GM23338 (cell line): Measurements from ENCODE around the gene FBP1. TPM values are rescaled to one million over a fixed set of nuclear protein-coding genes. Genes with fewer than 3 reads are reported as not detected.

Experiments
- ATAC-seq: fragments of 200-7000 bp; cut with Tn5 transposase; 3 replicates; pipeline ENCODE4 v1.9.1; 2020
- DNase-seq: peaks from one replicate; pipeline ENCODE4 v3.0.0-alpha.2; 2015; ENCODE audit warnings: low spot score
- H2AFZ ChIP-seq: fragments of 200-600 bp; sonication (generic); 2 replicates; pipeline ENCODE4 v1.8.0; 2016; ENCODE audit warnings: antibody characterized with exemption, mild to moderate bottlenecking, moderate library complexity
- H3F3A ChIP-seq: fragments of 200-600 bp; sonication (generic); replicated peaks from 2 replicates; pipeline ENCODE4 v1.8.0; 2017; ENCODE audit warnings: antibody characterized with exemption, mixed run types, low read depth
- H3K27ac ChIP-seq: fragments of 200-600 bp; sonication (generic); 2 replicates; pipeline ENCODE4 v1.6.1; 2016; ENCODE audit warnings: low read depth
- H3K27me3 ChIP-seq: fragments of 200-600 bp; sonication (generic); 2 replicates; pipeline ENCODE4 v1.8.0; 2016; ENCODE audit warnings: mild to moderate bottlenecking, mixed run types, moderate library complexity; ENCODE audit not compliant: insufficient read depth
- H3K36me3 ChIP-seq: fragments of 200-600 bp; sonication (generic); 2 replicates; pipeline ENCODE4 v1.8.0; 2016; ENCODE audit warnings: mild to moderate bottlenecking; ENCODE audit not compliant: insufficient read depth
- H3K4me1 ChIP-seq: fragments of 200-600 bp; sonication (generic); 2 replicates; pipeline ENCODE4 v1.8.0; 2016; ENCODE audit warnings: mild to moderate bottlenecking, moderate library complexity; ENCODE audit not compliant: insufficient read depth
- H3K4me2 ChIP-seq: fragments of 200-600 bp; sonication (generic); 2 replicates; pipeline ENCODE4 v1.7.1; 2017; ENCODE audit warnings: mixed run types
- H3K4me3 ChIP-seq: fragments of 200-600 bp; sonication (generic); 2 replicates; pipeline ENCODE4 v1.6.1; 2016; ENCODE audit warnings: mixed run types
- H3K79me2 ChIP-seq: fragments of 200-600 bp; sonication (generic); replicated peaks from 2 replicates; pipeline ENCODE4 v1.8.0; 2017; ENCODE audit warnings: mild to moderate bottlenecking; ENCODE audit not compliant: insufficient read depth
- H3K9me2 ChIP-seq: fragments of 200-600 bp; sonication (generic); 2 replicates; pipeline ENCODE4 v1.8.0; 2017; ENCODE audit not compliant: insufficient read depth
- H4K20me1 ChIP-seq: fragments of 200-600 bp; sonication (generic); replicated peaks from 2 replicates; pipeline ENCODE4 v1.8.0; 2017; ENCODE audit warnings: mild to moderate bottlenecking; ENCODE audit not compliant: insufficient read depth
- H3K27ac Mint-ChIP-seq: 2 replicates; pipeline ENCODE4 v1.8.0; 2020; ENCODE audit warnings: inconsistent platforms, mild to moderate bottlenecking, moderate library complexity, mixed read lengths
- H3K27me3 Mint-ChIP-seq: 3 replicates; pipeline ENCODE4 v1.8.0; 2022; ENCODE audit warnings: low read depth, mild to moderate bottlenecking, moderate library complexity, mixed read lengths, inconsistent platforms; ENCODE audit not compliant: insufficient read depth, poor library complexity
- H3K36me3 Mint-ChIP-seq: 3 replicates; pipeline ENCODE4 v1.8.0; 2021; ENCODE audit warnings: low read depth, mild to moderate bottlenecking, inconsistent platforms, moderate library complexity, mixed read lengths
- H3K4me1 Mint-ChIP-seq: 3 replicates; pipeline ENCODE4 v1.8.0; 2020; ENCODE audit warnings: mild to moderate bottlenecking, inconsistent platforms, mixed read lengths
- H3K4me3 Mint-ChIP-seq: 3 replicates; pipeline ENCODE4 v1.8.0; 2021; ENCODE audit warnings: moderate library complexity, mild to moderate bottlenecking, inconsistent platforms, mixed read lengths
- H3K9me3 Mint-ChIP-seq: 3 replicates; pipeline ENCODE4 v1.8.0; 2020; ENCODE audit warnings: moderate library complexity, mild to moderate bottlenecking, inconsistent platforms, mixed read lengths
- CREB1 ChIP-seq: fragments of 250-450 bp; sonication (Bioruptor Pico); IDR thresholded peaks from 2 replicates; pipeline ENCODE4 v1.5.0; 2020; ENCODE audit warnings: low read depth, mild to moderate bottlenecking, moderate library complexity
- CTCF ChIP-seq, 2 experiments: fragments of 200-600 bp in 1 of 2; sonication (generic) in 1 of 2; conservative IDR thresholded peaks; 2 replicates each; pipeline versions ENCODE4 v1.5.1 to v1.6.1; 2016 to 2017; ENCODE audit warnings: antibody characterized with exemption in 2 of 2, low read depth in 2 of 2, mild to moderate bottlenecking in 2 of 2, moderate library complexity in 1 of 2
- ETS1 ChIP-seq: IDR thresholded peaks from 2 replicates; pipeline ENCODE4 v1.6.1; 2016; ENCODE audit warnings: antibody characterized with exemption
- EZH2 ChIP-seq: fragments of 200-600 bp; sonication (generic); IDR thresholded peaks from one replicate; pipeline ENCODE4 v1.8.0; 2017; ENCODE audit warnings: antibody characterized with exemption, mild to moderate bottlenecking, low read depth; ENCODE audit not compliant: unreplicated experiment
- EZH2phosphoT487 ChIP-seq: fragments of 200-600 bp; sonication (generic); IDR thresholded peaks from one replicate; pipeline ENCODE4 v1.8.1; 2018; ENCODE audit warnings: antibody characterized with exemption; ENCODE audit not compliant: unreplicated experiment
- JUNB ChIP-seq: IDR thresholded peaks from one replicate; pipeline ENCODE4 v1.6.1; 2016; ENCODE audit warnings: antibody characterized with exemption; ENCODE audit not compliant: unreplicated experiment
- NANOG ChIP-seq: IDR thresholded peaks from 2 replicates; pipeline ENCODE4 v1.6.1; 2016; ENCODE audit warnings: antibody characterized with exemption, borderline replicate concordance
- ZNF331 ChIP-seq: fragments of 250-450 bp; sonication (Bioruptor Pico); IDR thresholded peaks from 2 replicates; pipeline ENCODE4 v1.5.0; 2020; ENCODE audit warnings: low read depth, mild to moderate bottlenecking, moderate library complexity
- polyA plus RNA-seq: library from polyadenylated mRNA; unstranded; fragments of >200 nt; fragmentation: Nextera tagmentation; extraction: Ambion mirVana; gene quantifications from 2 replicates; pipeline ENCODE4 v1.2.1, GENCODE V29; 2016
- total RNA-seq: library from RNA; depleted of rRNA; stranded (reverse); fragments of >200 nt; shearing (Covaris generic); gene quantifications from 2 replicates; pipeline ENCODE4 v1.2.3, GENCODE V29; 2014

The FBP1 gene
- total and polyA plus RNA-seq, 2 experiments from 2014 or later, result 3.0 to 3.3 TPM

GRCh38 chr9:94668928-94669729 lies 29.8 kb upstream of the FBP1 start:
- Histone ChIP-seq H4K20me1 (no peaks in the 10 kb centered on the region), H3K4me2 (no peak overlapping the region), H3K79me2 (no peaks in the 10 kb centered on the region), H3K4me1 (no peaks in the 10 kb centered on the region), H3K4me3 (no peak overlapping the region), H3F3A (no peaks in the 10 kb centered on the region), H3K27me3 (no peaks in the 10 kb centered on the region), H2AFZ (peak overlapping the region; percentile 70; the same call in 1 of the 2 replicates), H3K9me2 (no peaks in the 10 kb centered on the region), H3K36me3 (no peaks in the 10 kb centered on the region), H3K27ac (no peak overlapping the region)
- peaks cover 4% of the 10 kb centered on the region for H3K27me3 Mint-ChIP-seq
- TF ChIP-seq CTCF (conservative IDR thresholded peaks at IDR 0.05; ENCODE audit: low read depth in 2 of 2) (peak; percentile 85 to 86), ZNF331 (CRISPR knock-in tag) (no peak), CREB1 (no peak), JUNB (no peak)
- no peak overlapping the region for H3K27ac Mint-ChIP-seq
- no peaks in the 10 kb centered on the region; the same call in 2 of the 3 replicates for H3K4me1 Mint-ChIP-seq
- H3K36me3 Mint-ChIP-seq, result no peaks in the 10 kb centered on the region
- DNase-seq (peak; percentile 73), ATAC-seq (peak; percentile 94)
- H3K9me3 Mint-ChIP-seq, result no peaks in the 10 kb centered on the region; the same call in 2 of the 3 replicates
- H3K4me3 Mint-ChIP-seq, result no peak overlapping the region

- H2AFZ ChIP-seq, result no peak overlapping the region
- Mint-ChIP-seq H3K36me3 (no peaks in the 10 kb centered on the region), H3K4me3 (no peak overlapping the region), H3K9me3 (no peaks in the 10 kb centered on the region; the same call in 2 of the 3 replicates), H3K27me3 (peaks cover 4% of the 10 kb centered on the region), H3K4me1 (peaks cover under 1% of the 10 kb centered on the region; the same call in 1 of the 3 replicates), H3K27ac (no peak overlapping the region)
- no peak for ATAC-seq
- H3K4me2 ChIP-seq, result no peak overlapping the region
- no peaks in the 10 kb centered on the region for H4K20me1 ChIP-seq
- DNase-seq, result no peak
- no peaks in the 10 kb centered on the region for H3K36me3 ChIP-seq
- H3K27ac ChIP-seq, result no peak overlapping the region
- H3K4me3 ChIP-seq, result no peak overlapping the region
- no peaks in the 10 kb centered on the region for H3K79me2 ChIP-seq
- H3F3A ChIP-seq, result no peaks in the 10 kb centered on the region
- H3K4me1 ChIP-seq, result no peaks in the 10 kb centered on the region
- no peaks in the 10 kb centered on the region for H3K9me2 ChIP-seq
- H3K27me3 ChIP-seq, result no peaks in the 10 kb centered on the region
- no peak for TF ChIP-seq EZH2
- no peak for TF ChIP-seq CREB1
- TF ChIP-seq CTCF (conservative IDR thresholded peaks at IDR 0.05; ENCODE audit: low read depth in 2 of 2), result no peak
- TF ChIP-seq ETS1, result no peak
- TF ChIP-seq EZH2phosphoT487, result no peak
- TF ChIP-seq JUNB, result no peak
- TF ChIP-seq NANOG, result no peak
- TF ChIP-seq ZNF331 (CRISPR knock-in tag), result no peak
Observed at GRCh38 chr9:94668418-94668927, 29.2 kb upstream of the FBP1 start.
